MCF 10A (cell line): ENCODE data around the gene HYPK. TPM values are rescaled to one million over a fixed set of nuclear protein-coding genes. Genes with fewer than 3 reads are reported as not detected.

Experiments
- BruUV-seq: library from RNA; stranded (reverse); fragments of 400-500 nt; replicated peaks from 2 replicates; lab custom pipeline; 2021; lab: Mats Ljungman, UMichigan
- CTCF ChIA-PET: fragments of 300-600 bp; sonication (Branson Sonifier 250); formaldehyde crosslinking; extraction: SDS; loops from one replicate; lab custom pipeline; 2021; ENCODE audit warnings: antibody characterized with exemption, inconsistent platforms; lab: Yijun Ruan, JAX
- POLR2A ChIA-PET: fragments of 300-600, 350-650 bp; sonication (Branson Sonifier 250); formaldehyde crosslinking; extraction: SDS; loops from one replicate; lab custom pipeline; 2020; ENCODE audit warnings: antibody characterized with exemption, inconsistent platforms; lab: Yijun Ruan, JAX
- DNase-seq: peaks from one replicate; pipeline ENCODE4 v3.0.0-alpha.2; 2018; ENCODE audit not compliant: unreplicated experiment
- H3K27ac Mint-ChIP-seq: one replicate; pipeline ENCODE4 v1.8.0; 2022; ENCODE audit warnings: mild to moderate bottlenecking, low read depth, mixed read lengths; ENCODE audit not compliant: unreplicated experiment
- H3K27me3 Mint-ChIP-seq: one replicate; pipeline ENCODE4 v1.8.0; 2022; ENCODE audit warnings: mixed read lengths; ENCODE audit not compliant: insufficient read depth, unreplicated experiment
- H3K36me3 Mint-ChIP-seq: one replicate; pipeline ENCODE4 v1.8.0; 2022; ENCODE audit warnings: mild to moderate bottlenecking, moderate library complexity, mixed read lengths; ENCODE audit not compliant: insufficient read depth, unreplicated experiment
- H3K4me1 Mint-ChIP-seq: one replicate; pipeline ENCODE4 v1.8.0; 2022; ENCODE audit warnings: mixed read lengths; ENCODE audit not compliant: insufficient read depth, unreplicated experiment
- H3K4me3 Mint-ChIP-seq: one replicate; pipeline ENCODE4 v1.8.0; 2022; ENCODE audit warnings: mild to moderate bottlenecking, moderate library complexity, mixed read lengths; ENCODE audit not compliant: unreplicated experiment
- H3K9me3 Mint-ChIP-seq: one replicate; pipeline ENCODE4 v1.8.0; 2022; ENCODE audit warnings: mixed read lengths; ENCODE audit not compliant: unreplicated experiment
- intact Hi-C: fragments of 100-400 bp; cut with micrococcal nuclease; formaldehyde crosslinking; loops from 2 replicates; pipeline ENCODE4 v1.14.1; 2022
- total RNA-seq: library from RNA; stranded (reverse); gene quantifications from 2 replicates; pipeline ENCODE4 v1.2.3, GENCODE V29; 2022
- TF ChIP-seq, protein P1 (sequence below): fragments of 200-600 bp; IDR thresholded peaks from one replicate; pipeline ENCODE4 v1.8.0; 2022; ENCODE audit warnings: antibody characterized with exemption, mild to moderate bottlenecking; ENCODE audit not compliant: unreplicated experiment

Gene HYPK
- total RNA-seq, 1 experiment from 2014 or later: 31.1 TPM

DNA sequence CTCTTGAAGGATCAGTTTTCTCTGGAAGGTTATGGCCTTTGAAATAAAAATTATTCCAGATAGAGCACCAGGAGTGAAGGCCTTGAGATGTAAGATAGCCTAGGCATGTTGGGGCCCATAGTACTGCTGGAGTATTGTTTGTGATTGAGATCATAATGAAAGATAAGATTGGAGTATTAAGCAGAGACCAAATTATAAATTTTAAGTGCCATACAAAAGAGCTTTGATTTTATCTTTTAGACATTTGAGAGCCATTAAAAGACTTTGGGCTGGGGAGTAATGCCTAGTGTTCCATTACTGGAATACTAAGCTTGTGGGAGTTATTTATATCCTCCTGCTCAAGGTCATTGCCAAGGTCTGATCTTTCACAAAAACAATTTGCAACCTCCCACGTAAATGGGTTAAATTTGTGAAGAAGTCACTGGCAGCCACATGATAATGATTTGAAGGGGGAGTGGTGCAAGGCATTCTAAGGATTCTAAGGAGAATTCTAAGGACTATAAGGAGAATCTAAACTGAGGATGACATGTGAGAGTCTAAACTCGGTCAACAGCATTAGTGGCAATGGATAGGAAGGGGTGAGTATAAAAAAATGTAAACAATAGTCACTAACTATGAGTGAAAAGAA lies 36.5 kb upstream of the HYPK start:
- Mint-ChIP-seq H3K9me3 (no peaks in the 10 kb centered on the region), H3K27ac (peak overlapping the region; percentile 42), H3K27me3 (no peaks in the 10 kb centered on the region), H3K4me1 (no peaks in the 10 kb centered on the region), H3K4me3 (no peak overlapping the region), H3K36me3 (peaks cover 98% of the 10 kb centered on the region)
- no TSS peak for BruUV-seq
- POLR2A ChIA-PET: interaction anchor here (1.0 kb wide), 1 partner anchor 14 kb away, joined by 3 read pairs; no protein-coding TSS in a partner anchor
- CTCF ChIA-PET: no interaction called here
- DNase-seq: no peak
- TF ChIP-seq, protein P1, sequence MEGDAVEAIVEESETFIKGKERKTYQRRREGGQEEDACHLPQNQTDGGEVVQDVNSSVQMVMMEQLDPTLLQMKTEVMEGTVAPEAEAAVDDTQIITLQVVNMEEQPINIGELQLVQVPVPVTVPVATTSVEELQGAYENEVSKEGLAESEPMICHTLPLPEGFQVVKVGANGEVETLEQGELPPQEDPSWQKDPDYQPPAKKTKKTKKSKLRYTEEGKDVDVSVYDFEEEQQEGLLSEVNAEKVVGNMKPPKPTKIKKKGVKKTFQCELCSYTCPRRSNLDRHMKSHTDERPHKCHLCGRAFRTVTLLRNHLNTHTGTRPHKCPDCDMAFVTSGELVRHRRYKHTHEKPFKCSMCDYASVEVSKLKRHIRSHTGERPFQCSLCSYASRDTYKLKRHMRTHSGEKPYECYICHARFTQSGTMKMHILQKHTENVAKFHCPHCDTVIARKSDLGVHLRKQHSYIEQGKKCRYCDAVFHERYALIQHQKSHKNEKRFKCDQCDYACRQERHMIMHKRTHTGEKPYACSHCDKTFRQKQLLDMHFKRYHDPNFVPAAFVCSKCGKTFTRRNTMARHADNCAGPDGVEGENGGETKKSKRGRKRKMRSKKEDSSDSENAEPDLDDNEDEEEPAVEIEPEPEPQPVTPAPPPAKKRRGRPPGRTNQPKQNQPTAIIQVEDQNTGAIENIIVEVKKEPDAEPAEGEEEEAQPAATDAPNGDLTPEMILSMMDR: no peak
- intact Hi-C loops: no loop called here

DNA sequence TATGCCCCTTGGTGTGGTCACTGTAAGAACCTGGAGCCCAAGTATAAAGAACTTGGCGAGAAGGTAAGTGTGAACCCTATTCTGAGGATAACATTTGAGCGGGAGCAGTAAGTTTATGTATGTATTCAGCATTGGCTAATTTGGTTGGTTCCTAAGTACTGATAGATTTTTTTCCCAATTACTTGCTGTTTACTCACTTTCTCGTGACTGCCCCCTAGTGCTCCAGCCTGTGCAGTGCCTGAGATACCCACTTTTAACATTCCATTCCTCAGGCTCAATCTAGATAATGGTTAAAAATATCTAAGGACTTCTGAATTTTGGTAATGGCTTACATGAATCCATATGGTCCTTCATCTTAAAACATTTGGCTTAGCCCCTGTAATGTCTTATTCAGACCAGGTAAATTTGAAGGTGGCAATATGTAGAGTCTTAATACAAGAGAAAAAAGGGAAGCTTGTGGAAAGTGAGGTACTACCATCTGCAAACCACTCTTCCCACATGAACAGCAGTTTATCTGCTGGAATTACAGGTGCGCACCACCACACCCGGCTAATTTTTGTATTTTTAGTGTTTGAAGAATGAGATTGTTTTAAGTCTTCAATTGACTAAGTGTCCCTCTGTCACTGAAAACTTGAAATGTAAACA lies 30.7 kb upstream of the HYPK start:
- TF ChIP-seq, protein P1: peak; percentile 72
- H3K4me3 Mint-ChIP-seq: no peak overlapping the region
- H3K9me3 Mint-ChIP-seq: no peaks in the 10 kb centered on the region
- POLR2A ChIA-PET: interaction anchor here (2.2 to 3.6 kb wide), 3 partner anchors 23 to 329 kb away, joined by 8 to 23 read pairs (median 22); partner anchors contain the start of genes PDIA3 and SERF2
- no TSS peak for BruUV-seq
- H3K27ac Mint-ChIP-seq: no peak overlapping the region
- intact Hi-C loops: no loop called here
- peak; percentile 66 for DNase-seq
- no peaks in the 10 kb centered on the region for H3K27me3 Mint-ChIP-seq
- peaks cover 6% of the 10 kb centered on the region for H3K4me1 Mint-ChIP-seq
- CTCF ChIA-PET: interaction anchor here (0.6 to 3.2 kb wide), 9 partner anchors 10 to 230 kb away, joined by 3 to 23 read pairs (median 3); partner anchors contain the start of genes HYPK and SERINC4
- peaks cover 95% of the 10 kb centered on the region for H3K36me3 Mint-ChIP-seq

GRCh38 chr15:43771816-43772215 lies 28.6 kb upstream of the HYPK start:
- ChIA-PET POLR2A (interaction anchor here (0.6 to 3.6 kb wide), 9 partner anchors 10 to 331 kb away, joined by 3 to 23 read pairs (median 4); partner anchors contain the start of genes HYPK, PDIA3, SERF2 and SERINC4), CTCF (interaction anchor here (1.8 to 3.2 kb wide), 2 partner anchors 12 to 24 kb away, joined by 5 to 23 read pairs; no protein-coding TSS in a partner anchor)
- intact Hi-C loops: no loop called here
- H3K9me3 Mint-ChIP-seq: no peaks in the 10 kb centered on the region
- peaks cover 85% of the 10 kb centered on the region for H3K36me3 Mint-ChIP-seq
- peak overlapping the region; percentile 11 for H3K4me3 Mint-ChIP-seq
- peaks cover 18% of the 10 kb centered on the region for H3K4me1 Mint-ChIP-seq
- no TSS peak for BruUV-seq
- H3K27ac Mint-ChIP-seq: peak overlapping the region; percentile 91
- H3K27me3 Mint-ChIP-seq: no peaks in the 10 kb centered on the region
- DNase-seq: peak; percentile 16
- TF ChIP-seq, protein P1: no peak

GRCh38 chr15:43772624-43773023 lies 27.8 kb upstream of the HYPK start:
- Mint-ChIP-seq H3K4me3 (no peak overlapping the region), H3K4me1 (peaks cover 18% of the 10 kb centered on the region), H3K27ac (peak overlapping the region; percentile 91), H3K27me3 (no peaks in the 10 kb centered on the region), H3K9me3 (no peaks in the 10 kb centered on the region), H3K36me3 (peaks cover 77% of the 10 kb centered on the region)
- intact Hi-C loops: no loop called here
- no peak for DNase-seq
- ChIA-PET CTCF (interaction anchor here (1.8 to 3.2 kb wide), 2 partner anchors 13 to 23 kb away, joined by 5 to 23 read pairs; no protein-coding TSS in a partner anchor), POLR2A (interaction anchor here (0.8 to 3.6 kb wide), 8 partner anchors 9 to 28 kb away, joined by 3 to 23 read pairs (median 4); partner anchors contain the start of genes HYPK, PDIA3, SERF2 and SERINC4)
- BruUV-seq: no TSS peak
- TF ChIP-seq, protein P1: no peak
